K562 (cell line): ENCODE measurements around the gene LRP10. TPM values are rescaled to one million over a fixed set of nuclear protein-coding genes. Genes with fewer than 3 reads are reported as not detected.

ENCODE experiments used
- CBX1 ChIP-seq: sonication (generic); IDR thresholded peaks from 2 replicates; pipeline ENCODE4 v1.6.1; 2016; ENCODE audit warnings: antibody characterized with exemption, low read depth, mild to moderate bottlenecking
- CBX3 ChIP-seq, 2 experiments: IDR thresholded peaks; 1 replicate in 1 of 2; 2 replicates in 1 of 2; pipeline ENCODE4 v1.6.1; 2012; ENCODE audit warnings: inconsistent platforms in 2 of 2, low read length in 2 of 2, borderline replicate concordance in 1 of 2, control low read depth in 1 of 2
- DPF2 ChIP-seq: fragments of 450-650 bp; IDR thresholded peaks from 2 replicates; pipeline ENCODE4 v1.6.1; 2016
- FOXJ2 ChIP-seq: fragments of 200-800 bp; sonication (Bioruptor generic); IDR thresholded peaks from 2 replicates; pipeline ENCODE4 v1.6.1; 2016; ENCODE audit warnings: missing genetic modification characterization, missing compliant biosample characterization
- KAT2B ChIP-seq: IDR thresholded peaks from one replicate; pipeline ENCODE4 v1.6.1; 2012; ENCODE audit warnings: low read depth, mild to moderate bottlenecking, control low read depth, inconsistent platforms, low read length, moderate library complexity
- KDM1A ChIP-seq, 2 experiments: fragments of 450-650 bp; IDR thresholded peaks; 2 replicates each; pipeline ENCODE4 v1.6.1; 2016; ENCODE audit warnings: mild to moderate bottlenecking in 2 of 2
- MGA ChIP-seq: fragments of 450-650 bp; IDR thresholded peaks from 2 replicates; pipeline ENCODE4 v1.6.1; 2016; ENCODE audit warnings: mild to moderate bottlenecking, moderate library complexity
- NUFIP1 ChIP-seq: fragments of 450-650 bp; IDR thresholded peaks from 2 replicates; pipeline ENCODE4 v1.6.1; 2018; ENCODE audit not compliant: partially characterized antibody
- RFX5 ChIP-seq: IDR thresholded peaks from 2 replicates; pipeline ENCODE4 v1.6.1; 2011; ENCODE audit warnings: low read depth, mild to moderate bottlenecking, improper control_type of control experiment, low read length
- STAT5B ChIP-seq: fragments of 250-450 bp; sonication (Bioruptor Pico); IDR thresholded peaks from 2 replicates; pipeline ENCODE4 v1.8.0; 2021; ENCODE audit warnings: mild to moderate bottlenecking, inconsistent platforms
- TSC22D4 ChIP-seq: fragments of 450-650 bp; IDR thresholded peaks from 2 replicates; pipeline ENCODE4 v1.6.1; 2016; ENCODE audit warnings: missing genetic modification characterization, missing biosample characterization, control low read depth
- polyA plus RNA-seq, 8 experiments: library from polyadenylated mRNA; depleted of rRNA in 4 of 8; stranded (reverse) in 5 of 8; unstranded in 3 of 8; fragments of >200 nt; fragmentation: Nextera tagmentation in 2 of 8; fragmentation: Illumina TruSeq in 1 of 8; extraction: Ambion mirVana in 2 of 8; extraction: Trizol in 1 of 8; gene quantifications; 2 replicates each; pipeline versions ENCODE4 v1.2.1 to v1.2.3, GENCODE V29; 2011 to 2014; ENCODE audit warnings: inconsistent platforms in 1 of 8, missing spikeins in 1 of 8
- total RNA-seq, 7 experiments: library from RNA; depleted of rRNA in 6 of 7; stranded (reverse); fragments of >200 nt in 6 of 7; fragmentation: Illumina TruSeq in 2 of 7; extraction: Trizol in 2 of 7; gene quantifications; 2 replicates each; pipeline versions ENCODE4 v1.2.1 to v1.2.3, GENCODE V29; 2011 to 2021; ENCODE audit warnings: low replicate concordance in 1 of 7
- TF ChIP-seq, protein P1 (sequence below): sonication (generic); formaldehyde crosslinking; IDR thresholded peaks from 2 replicates; pipeline ENCODE4 v1.9.0; 2022; ENCODE audit warnings: mild to moderate bottlenecking, missing genetic modification reagents
- TF ChIP-seq, protein P2 (sequence below): sonication (generic); formaldehyde crosslinking; IDR thresholded peaks from 2 replicates; pipeline ENCODE4 v1.8.1; 2023; ENCODE audit warnings: mild to moderate bottlenecking, missing genetic modification reagents

LRP10 gene
- total and polyA plus RNA-seq, 9 of the 15 experiments (the other 6 are each of a cell fraction or from before 2014, with no cell fraction given) = 1.3 to 45.5 (median 10.9) TPM

DNA sequence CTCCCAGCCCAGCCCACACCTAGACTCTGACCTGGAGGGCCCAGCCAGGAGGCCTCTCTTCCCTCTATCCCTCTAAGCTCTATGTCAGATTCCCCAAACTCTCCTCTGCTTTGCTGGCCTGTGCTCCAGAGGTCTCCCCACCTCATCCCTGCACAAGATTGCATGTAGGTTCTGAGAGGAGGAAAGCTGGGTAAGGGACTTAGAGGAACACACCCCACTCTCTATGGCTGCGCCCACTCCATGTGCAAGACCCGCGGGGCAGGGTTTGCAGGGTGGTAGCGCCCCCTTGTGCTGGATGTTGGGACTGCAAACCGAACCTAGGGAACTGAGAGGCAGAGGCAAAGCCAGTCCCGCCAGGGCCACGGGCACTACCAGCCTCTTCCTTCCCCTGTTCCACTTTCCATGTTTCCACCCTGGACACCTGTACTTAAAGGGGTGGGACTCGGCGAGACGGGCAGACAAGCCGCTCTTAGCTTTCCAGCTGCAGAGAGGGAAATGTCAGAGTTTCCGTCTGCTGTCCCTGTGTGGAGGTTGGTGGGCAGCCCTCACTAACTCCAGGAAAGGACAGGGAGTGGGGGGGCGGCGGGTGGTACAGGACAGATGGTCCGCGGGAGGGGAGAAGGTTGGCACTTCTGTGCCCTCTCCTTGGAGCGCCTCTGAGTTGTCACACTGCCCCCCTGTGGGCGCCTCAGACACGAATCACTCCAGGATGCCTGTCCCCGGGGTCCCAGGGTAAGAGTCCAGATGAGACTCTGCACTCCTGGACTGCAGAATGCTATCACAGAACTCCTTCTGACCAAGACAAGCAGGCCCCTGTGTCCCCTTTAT is 18.4 kb upstream of the LRP10 start (continued):
- TF ChIP-seq DPF2 = peak; percentile 38; the same call in 1 of the 2 replicates
- no peak for TF ChIP-seq RFX5
- TF ChIP-seq CBX1 = no peak
- no peak; the same call in 1 of the 2 replicates for TF ChIP-seq MGA
- TF ChIP-seq KAT2B = no peak
- no peak for TF ChIP-seq NUFIP1
- no peak for TF ChIP-seq STAT5B
- TF ChIP-seq, protein P1, sequence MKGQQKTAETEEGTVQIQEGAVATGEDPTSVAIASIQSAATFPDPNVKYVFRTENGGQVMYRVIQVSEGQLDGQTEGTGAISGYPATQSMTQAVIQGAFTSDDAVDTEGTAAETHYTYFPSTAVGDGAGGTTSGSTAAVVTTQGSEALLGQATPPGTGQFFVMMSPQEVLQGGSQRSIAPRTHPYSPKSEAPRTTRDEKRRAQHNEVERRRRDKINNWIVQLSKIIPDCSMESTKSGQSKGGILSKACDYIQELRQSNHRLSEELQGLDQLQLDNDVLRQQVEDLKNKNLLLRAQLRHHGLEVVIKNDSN (CRISPR knock-in tag) = no peak
- no peak for TF ChIP-seq TSC22D4 (tag)
- no peak for TF ChIP-seq FOXJ2 (tag)
- TF ChIP-seq CBX3 (IDR thresholded peaks at IDR 0.05; ENCODE audit: borderline replicate concordance in 1 of 2, low read length in 2 of 2) = no peak
- TF ChIP-seq, protein P2, sequence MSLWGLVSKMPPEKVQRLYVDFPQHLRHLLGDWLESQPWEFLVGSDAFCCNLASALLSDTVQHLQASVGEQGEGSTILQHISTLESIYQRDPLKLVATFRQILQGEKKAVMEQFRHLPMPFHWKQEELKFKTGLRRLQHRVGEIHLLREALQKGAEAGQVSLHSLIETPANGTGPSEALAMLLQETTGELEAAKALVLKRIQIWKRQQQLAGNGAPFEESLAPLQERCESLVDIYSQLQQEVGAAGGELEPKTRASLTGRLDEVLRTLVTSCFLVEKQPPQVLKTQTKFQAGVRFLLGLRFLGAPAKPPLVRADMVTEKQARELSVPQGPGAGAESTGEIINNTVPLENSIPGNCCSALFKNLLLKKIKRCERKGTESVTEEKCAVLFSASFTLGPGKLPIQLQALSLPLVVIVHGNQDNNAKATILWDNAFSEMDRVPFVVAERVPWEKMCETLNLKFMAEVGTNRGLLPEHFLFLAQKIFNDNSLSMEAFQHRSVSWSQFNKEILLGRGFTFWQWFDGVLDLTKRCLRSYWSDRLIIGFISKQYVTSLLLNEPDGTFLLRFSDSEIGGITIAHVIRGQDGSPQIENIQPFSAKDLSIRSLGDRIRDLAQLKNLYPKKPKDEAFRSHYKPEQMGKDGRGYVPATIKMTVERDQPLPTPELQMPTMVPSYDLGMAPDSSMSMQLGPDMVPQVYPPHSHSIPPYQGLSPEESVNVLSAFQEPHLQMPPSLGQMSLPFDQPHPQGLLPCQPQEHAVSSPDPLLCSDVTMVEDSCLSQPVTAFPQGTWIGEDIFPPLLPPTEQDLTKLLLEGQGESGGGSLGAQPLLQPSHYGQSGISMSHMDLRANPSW (CRISPR knock-in tag) = peak; percentile 79; the same call in 1 of the 2 replicates
- TF ChIP-seq KDM1A (IDR thresholded peaks at IDR 0.05) = no peak
